ENCODE results near the gene SART3. TPM values are rescaled to one million over a fixed set of nuclear protein-coding genes. Genes with fewer than 3 reads are reported as not detected.

SART3 gene
- total RNA-seq, 1 donor from 2014 or later, result 68.0 TPM

- DNase-seq (ENCODE audit: low read depth), result no peak
- TF ChIP-seq, protein P1, sequence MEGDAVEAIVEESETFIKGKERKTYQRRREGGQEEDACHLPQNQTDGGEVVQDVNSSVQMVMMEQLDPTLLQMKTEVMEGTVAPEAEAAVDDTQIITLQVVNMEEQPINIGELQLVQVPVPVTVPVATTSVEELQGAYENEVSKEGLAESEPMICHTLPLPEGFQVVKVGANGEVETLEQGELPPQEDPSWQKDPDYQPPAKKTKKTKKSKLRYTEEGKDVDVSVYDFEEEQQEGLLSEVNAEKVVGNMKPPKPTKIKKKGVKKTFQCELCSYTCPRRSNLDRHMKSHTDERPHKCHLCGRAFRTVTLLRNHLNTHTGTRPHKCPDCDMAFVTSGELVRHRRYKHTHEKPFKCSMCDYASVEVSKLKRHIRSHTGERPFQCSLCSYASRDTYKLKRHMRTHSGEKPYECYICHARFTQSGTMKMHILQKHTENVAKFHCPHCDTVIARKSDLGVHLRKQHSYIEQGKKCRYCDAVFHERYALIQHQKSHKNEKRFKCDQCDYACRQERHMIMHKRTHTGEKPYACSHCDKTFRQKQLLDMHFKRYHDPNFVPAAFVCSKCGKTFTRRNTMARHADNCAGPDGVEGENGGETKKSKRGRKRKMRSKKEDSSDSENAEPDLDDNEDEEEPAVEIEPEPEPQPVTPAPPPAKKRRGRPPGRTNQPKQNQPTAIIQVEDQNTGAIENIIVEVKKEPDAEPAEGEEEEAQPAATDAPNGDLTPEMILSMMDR (conservative IDR thresholded peaks at IDR 0.05; ENCODE audit: low read depth, low read length), result no peak
- H3K4me3 ChIP-seq (ENCODE audit: low read depth, low read length), result no peak overlapping the region
Measured at GRCh38 chr12:108518716-108519496, 42.1 kb downstream of the SART3 start.

GRCh38 chr12:108518101-108518715 lies 42.8 kb downstream of the SART3 start:
- no peak overlapping the region for H3K4me3 ChIP-seq (ENCODE audit: low read depth, low read length)
- DNase-seq (ENCODE audit: low read depth), result no peak
- TF ChIP-seq, protein P1 (conservative IDR thresholded peaks at IDR 0.05; ENCODE audit: low read depth, low read length), result no peak

DNA sequence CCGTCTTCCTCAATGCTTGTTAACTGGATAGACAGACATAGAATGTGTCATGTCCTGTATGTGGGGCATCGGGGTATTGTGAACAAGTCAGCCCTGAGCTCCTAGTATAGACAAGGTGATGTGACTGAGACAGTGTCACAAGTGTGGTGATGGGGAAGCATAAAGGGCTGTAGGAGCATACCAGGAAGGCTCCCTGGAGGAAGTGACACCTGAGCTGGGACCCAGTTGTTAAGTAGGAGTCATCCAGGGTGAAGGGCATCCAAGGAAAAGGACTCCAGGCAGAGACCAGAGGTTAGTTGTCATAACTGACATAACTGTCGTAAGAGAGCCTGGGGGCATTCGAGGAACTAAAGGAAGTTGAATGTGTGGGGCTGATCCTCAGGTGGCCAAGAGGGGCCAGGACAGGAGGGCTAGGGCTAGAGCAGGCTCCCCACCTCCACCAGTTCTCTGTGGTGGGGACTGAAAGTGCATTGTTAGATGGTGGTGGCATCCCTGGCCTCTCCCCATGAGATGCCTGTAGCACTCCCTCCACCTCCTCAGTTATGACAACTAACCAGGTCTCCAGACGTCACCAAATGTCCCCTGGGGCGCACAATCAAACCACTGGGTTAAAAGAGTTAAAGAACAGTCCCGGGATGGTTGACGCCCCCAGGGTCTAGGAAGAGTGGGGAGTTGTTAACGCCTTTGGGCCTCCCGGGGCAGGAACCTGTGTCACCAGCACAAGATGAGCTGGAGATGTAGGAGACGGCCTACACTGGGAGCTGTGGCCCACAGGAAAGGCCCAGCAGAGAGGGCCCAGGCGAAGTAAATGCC lies 43.5 kb downstream of the SART3 start:
- H3K4me3 ChIP-seq (ENCODE audit: low read depth, low read length), result no peak overlapping the region
- TF ChIP-seq, protein P1 (conservative IDR thresholded peaks at IDR 0.05; ENCODE audit: low read depth, low read length), result no peak
- DNase-seq (ENCODE audit: low read depth), result no peak

DNA sequence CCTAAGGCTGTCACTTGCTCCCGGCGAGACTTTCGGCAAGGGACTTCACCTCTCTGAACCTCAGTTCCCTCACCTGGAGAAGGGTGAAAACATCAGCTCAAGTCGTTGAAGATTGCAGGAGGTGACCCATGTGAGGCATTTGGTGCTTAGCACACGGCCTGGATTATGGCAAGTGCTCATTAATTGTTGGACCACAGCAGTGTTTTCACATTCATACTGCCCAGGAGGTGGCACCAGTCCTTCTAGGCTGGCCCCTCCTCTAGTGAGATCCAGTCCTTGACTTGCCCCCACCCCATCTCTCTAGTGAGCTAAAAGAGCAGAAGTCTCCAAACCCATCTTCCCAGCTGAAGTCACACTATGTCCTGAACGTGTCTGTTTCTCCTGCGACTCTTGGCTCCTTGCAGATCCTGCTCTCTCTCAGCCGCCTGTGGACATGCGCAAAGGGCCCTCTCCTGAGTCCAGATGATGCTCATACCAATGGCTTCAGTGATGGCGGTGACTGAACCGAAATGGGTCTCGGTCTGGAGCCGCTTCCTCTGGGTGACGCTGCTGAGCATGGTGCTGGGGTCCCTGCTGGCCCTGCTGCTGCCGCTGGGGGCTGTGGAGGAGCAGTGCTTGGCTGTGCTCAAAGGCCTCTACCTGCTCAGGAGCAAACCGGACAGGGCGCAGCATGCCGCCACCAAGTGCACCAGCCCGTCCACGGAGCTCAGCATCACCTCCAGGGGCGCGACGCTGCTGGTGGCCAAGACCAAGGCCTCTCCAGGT lies 44.3 kb downstream of the SART3 start:
- TF ChIP-seq, protein P1 (conservative IDR thresholded peaks at IDR 0.05; ENCODE audit: low read depth, low read length), result peak; percentile 25
- DNase-seq (ENCODE audit: low read depth), result no peak
- no peak overlapping the region for H3K4me3 ChIP-seq (ENCODE audit: low read depth, low read length)

DNA sequence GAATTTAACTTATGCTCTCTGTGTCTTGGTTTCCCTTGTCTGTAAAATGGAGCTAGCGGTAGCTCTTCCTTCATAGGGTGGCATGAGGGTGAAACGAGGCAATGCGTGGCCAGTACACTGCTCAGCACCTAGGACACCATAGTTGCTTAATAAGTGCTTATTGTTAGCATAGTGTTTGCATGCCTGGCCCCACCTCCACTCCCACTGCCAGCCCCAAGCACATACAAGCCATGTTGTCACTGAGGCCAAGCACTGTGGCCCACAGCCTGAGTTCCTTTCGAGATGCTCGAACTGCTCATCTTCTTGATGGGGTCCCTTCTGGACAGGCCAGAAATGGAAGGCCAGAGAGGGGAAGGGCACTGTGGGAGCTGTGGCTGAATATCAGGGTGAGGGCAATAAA lies 45.1 kb downstream of the SART3 start:
- DNase-seq (ENCODE audit: low read depth), result no peak

More for the DNA sequence above, 45.1 kb downstream of the SART3 start:
- TF ChIP-seq, protein P1 (conservative IDR thresholded peaks at IDR 0.05; ENCODE audit: low read depth, low read length), result no peak
- peak overlapping the region; percentile 92 for H3K4me3 ChIP-seq (ENCODE audit: low read depth, low read length)
